ENCODE measurements around the gene CTXN2. TPM values are rescaled to one million over a fixed set of nuclear protein-coding genes. Genes with fewer than 3 reads are reported as not detected.

Gene CTXN2
- polyA plus RNA-seq, 1 experiment, result not detected

DNA sequence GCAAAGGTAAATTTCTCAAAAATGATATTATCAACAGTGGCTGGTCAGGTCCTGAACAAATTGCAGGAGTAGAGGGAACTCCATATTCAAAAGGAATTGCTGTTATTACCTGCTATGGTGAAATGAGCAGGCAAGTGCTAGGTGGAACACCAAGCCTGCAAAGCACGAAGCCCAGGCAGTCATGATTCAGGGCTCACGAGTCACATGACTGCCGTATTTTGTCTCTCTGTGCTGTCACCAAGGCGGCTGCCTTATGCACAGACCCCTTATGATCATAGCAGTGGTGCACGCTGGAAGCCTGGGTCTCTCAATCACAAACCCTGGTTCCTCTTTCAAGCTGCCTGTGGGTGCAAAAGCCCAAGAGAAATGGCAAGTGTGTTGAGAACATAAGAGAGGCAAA lies 39.0 kb downstream of the CTXN2 start:
- TF ChIP-seq, protein P1, sequence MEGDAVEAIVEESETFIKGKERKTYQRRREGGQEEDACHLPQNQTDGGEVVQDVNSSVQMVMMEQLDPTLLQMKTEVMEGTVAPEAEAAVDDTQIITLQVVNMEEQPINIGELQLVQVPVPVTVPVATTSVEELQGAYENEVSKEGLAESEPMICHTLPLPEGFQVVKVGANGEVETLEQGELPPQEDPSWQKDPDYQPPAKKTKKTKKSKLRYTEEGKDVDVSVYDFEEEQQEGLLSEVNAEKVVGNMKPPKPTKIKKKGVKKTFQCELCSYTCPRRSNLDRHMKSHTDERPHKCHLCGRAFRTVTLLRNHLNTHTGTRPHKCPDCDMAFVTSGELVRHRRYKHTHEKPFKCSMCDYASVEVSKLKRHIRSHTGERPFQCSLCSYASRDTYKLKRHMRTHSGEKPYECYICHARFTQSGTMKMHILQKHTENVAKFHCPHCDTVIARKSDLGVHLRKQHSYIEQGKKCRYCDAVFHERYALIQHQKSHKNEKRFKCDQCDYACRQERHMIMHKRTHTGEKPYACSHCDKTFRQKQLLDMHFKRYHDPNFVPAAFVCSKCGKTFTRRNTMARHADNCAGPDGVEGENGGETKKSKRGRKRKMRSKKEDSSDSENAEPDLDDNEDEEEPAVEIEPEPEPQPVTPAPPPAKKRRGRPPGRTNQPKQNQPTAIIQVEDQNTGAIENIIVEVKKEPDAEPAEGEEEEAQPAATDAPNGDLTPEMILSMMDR (IDR thresholded peaks at IDR 0.05; ENCODE audit: low read depth, low read length), result no peak
- no peak for DNase-seq (ENCODE audit: low read depth, low spot score)
- H3K9me3 ChIP-seq (ENCODE audit: control insufficient read depth, insufficient read depth, low read length), result no peaks in the 10 kb centered on the region
- ChIA-PET POLR2A (no interaction called here), CTCF (no interaction called here)
- no peak overlapping the region for H3K4me3 ChIP-seq (ENCODE audit: low read depth, low read length)
- H3K27me3 ChIP-seq (ENCODE audit: control insufficient read depth, insufficient read depth, low read length), result peaks cover 7% of the 10 kb centered on the region
- no peak overlapping the region for H3K27ac ChIP-seq (ENCODE audit: low read depth, low read length)

DNA sequence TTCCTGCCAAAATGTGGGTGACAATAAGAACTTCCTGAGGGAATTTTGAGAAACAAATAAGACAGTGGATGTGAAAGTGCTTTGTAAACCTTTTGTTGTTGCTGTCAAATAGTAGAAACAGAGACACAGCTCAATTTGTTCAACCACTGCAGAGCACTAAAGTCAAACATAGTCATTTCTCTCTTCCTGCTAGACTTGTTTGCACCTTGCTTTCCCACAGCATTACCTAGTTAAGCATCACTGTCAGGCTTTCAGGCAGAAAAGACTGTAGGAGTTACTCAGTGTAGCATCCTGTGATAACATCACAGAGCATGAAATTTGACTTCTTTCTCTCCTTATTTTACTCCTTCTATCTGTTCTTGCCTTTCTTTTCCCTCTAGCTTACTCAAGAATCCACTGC lies 41.8 kb downstream of the CTXN2 start:
- POLR2A ChIA-PET, result no interaction called here
- no peaks in the 10 kb centered on the region for H3K9me3 ChIP-seq (ENCODE audit: control insufficient read depth, insufficient read depth, low read length)
- peaks cover 3% of the 10 kb centered on the region for H3K27me3 ChIP-seq (ENCODE audit: control insufficient read depth, insufficient read depth, low read length)
- TF ChIP-seq, protein P1 (IDR thresholded peaks at IDR 0.05; ENCODE audit: low read depth, low read length), result no peak
- H3K4me3 ChIP-seq (ENCODE audit: low read depth, low read length), result no peak overlapping the region
- no peak for DNase-seq (ENCODE audit: low read depth, low spot score)
- CTCF ChIA-PET, result no interaction called here
- no peak overlapping the region for H3K27ac ChIP-seq (ENCODE audit: low read depth, low read length)

DNA sequence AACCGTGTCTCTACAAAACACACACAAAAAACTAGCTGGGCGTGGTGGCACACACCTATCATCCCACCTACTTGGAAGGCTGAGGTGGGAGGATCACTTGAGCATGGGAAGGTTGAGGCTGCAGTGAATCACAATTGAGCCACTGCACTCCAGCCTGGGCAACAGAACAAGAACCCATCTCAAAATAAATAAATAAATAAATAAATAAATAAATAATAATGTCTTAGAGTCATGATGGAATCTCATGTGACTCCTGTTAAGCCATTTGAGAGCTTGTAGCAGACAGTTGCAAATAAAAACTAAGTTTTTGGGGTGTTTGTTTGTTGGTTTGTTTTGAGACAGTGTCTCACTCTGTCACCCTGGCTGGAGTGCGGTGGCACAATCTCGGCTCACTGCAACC lies 47.9 kb downstream of the CTXN2 start:
- no peak for DNase-seq (ENCODE audit: low read depth, low spot score)
- CTCF ChIA-PET, result no interaction called here
- TF ChIP-seq, protein P1 (IDR thresholded peaks at IDR 0.05; ENCODE audit: low read depth, low read length), result no peak
- POLR2A ChIA-PET, result no interaction called here
- H3K27me3 ChIP-seq (ENCODE audit: control insufficient read depth, insufficient read depth, low read length), result no peaks in the 10 kb centered on the region
- no peak overlapping the region for H3K27ac ChIP-seq (ENCODE audit: low read depth, low read length)
- no peaks in the 10 kb centered on the region for H3K9me3 ChIP-seq (ENCODE audit: control insufficient read depth, insufficient read depth, low read length)
- no peak overlapping the region for H3K4me3 ChIP-seq (ENCODE audit: low read depth, low read length)

DNA sequence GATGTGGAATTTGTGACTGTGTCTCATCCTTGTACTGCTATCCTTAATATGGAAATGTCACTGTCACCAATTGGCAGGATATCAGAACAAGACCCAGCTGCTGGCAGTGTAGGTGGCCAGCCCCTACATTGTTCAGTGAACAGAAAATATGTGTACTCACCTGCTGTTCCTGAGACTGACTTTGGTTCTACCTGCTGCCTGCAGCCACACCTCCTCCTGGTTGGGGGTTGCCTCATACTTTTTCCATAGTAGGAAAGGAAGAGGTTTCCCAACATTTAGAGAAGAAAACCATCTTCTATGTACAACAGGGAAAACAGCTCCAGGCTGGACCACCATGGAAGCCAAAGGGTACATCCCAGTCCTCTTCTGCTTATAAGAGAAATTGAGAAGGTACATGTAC lies 50.5 kb downstream of the CTXN2 start:
- no peak overlapping the region for H3K27ac ChIP-seq (ENCODE audit: low read depth, low read length)
- no peak for DNase-seq (ENCODE audit: low read depth, low spot score)
- POLR2A ChIA-PET, result no interaction called here
- CTCF ChIA-PET, result interaction anchor here (1.3 to 1.7 kb wide), 2 partner anchors 10 to 44 kb away, joined by 4 read pairs; no protein-coding TSS in a partner anchor
- H3K27me3 ChIP-seq (ENCODE audit: control insufficient read depth, insufficient read depth, low read length), result no peaks in the 10 kb centered on the region
- H3K9me3 ChIP-seq (ENCODE audit: control insufficient read depth, insufficient read depth, low read length), result no peaks in the 10 kb centered on the region
- no peak overlapping the region for H3K4me3 ChIP-seq (ENCODE audit: low read depth, low read length)
- TF ChIP-seq, protein P1 (IDR thresholded peaks at IDR 0.05; ENCODE audit: low read depth, low read length), result no peak

DNA sequence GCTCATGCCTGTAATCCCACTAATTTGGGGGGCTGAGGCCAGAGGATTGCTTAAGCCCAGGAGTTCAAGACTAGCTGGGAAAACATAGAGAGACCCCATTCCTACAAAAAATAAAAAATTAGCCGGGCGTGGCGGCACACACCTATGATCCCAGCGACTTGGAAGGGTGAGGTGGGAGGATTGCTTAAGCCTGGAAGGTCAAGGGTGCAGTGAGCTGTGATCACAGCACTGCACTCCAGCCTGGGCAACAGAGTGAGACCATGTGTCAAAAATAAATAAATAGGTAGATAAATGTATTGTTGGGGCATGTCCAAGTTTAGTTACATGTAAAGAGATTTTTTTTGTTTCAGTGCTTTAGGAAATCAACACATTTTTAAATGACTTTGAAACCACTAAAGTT lies 51.1 kb downstream of the CTXN2 start:
- no peaks in the 10 kb centered on the region for H3K9me3 ChIP-seq (ENCODE audit: control insufficient read depth, insufficient read depth, low read length)
- ChIA-PET POLR2A (no interaction called here), CTCF (interaction anchor here (0.6 to 1.7 kb wide), 3 partner anchors 9 to 130 kb away, joined by 3 to 4 read pairs (median 4); no protein-coding TSS in a partner anchor)
- no peak overlapping the region for H3K27ac ChIP-seq (ENCODE audit: low read depth, low read length)
- H3K4me3 ChIP-seq (ENCODE audit: low read depth, low read length), result no peak overlapping the region
- no peaks in the 10 kb centered on the region for H3K27me3 ChIP-seq (ENCODE audit: control insufficient read depth, insufficient read depth, low read length)
- no peak for DNase-seq (ENCODE audit: low read depth, low spot score)
- TF ChIP-seq, protein P1 (IDR thresholded peaks at IDR 0.05; ENCODE audit: low read depth, low read length), result no peak
